HG03060 (cell line): ENCODE results near the gene EFHC2.
"Not testable (repeated sequence)": the region's sequence is repeated elsewhere in the genome, so short reads cannot be mapped to it uniquely, and the experiment has no call there.

Experiments used
- ATAC-seq: cut with Tn5 transposase; IDR thresholded peaks from one replicate; pipeline ENCODE4 v1.9.1; 2021; ENCODE audit warnings: low read depth, moderate number of reproducible peaks; ENCODE audit not compliant: unreplicated experiment

The EFHC2 gene

DNA sequence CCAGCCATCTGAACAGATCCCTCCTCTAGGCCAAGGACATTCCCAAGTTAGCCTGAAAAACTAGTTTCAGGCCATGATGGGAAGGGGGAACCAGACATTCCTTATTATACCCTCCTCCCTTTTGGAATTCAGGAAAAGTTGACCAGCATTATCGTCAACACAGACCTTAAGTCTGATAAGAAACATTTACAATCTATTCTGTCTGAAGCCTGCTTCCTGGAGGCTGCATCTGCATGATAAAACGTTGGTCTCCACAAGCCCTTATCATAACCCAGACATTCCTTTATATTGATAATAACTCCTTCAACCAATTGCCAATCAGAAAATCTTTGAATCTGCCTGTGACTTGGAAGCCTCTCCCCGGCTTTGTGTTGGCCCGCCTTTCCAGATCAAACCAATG is 44.3 kb downstream of the EFHC2 start:
- no peak for ATAC-seq

DNA sequence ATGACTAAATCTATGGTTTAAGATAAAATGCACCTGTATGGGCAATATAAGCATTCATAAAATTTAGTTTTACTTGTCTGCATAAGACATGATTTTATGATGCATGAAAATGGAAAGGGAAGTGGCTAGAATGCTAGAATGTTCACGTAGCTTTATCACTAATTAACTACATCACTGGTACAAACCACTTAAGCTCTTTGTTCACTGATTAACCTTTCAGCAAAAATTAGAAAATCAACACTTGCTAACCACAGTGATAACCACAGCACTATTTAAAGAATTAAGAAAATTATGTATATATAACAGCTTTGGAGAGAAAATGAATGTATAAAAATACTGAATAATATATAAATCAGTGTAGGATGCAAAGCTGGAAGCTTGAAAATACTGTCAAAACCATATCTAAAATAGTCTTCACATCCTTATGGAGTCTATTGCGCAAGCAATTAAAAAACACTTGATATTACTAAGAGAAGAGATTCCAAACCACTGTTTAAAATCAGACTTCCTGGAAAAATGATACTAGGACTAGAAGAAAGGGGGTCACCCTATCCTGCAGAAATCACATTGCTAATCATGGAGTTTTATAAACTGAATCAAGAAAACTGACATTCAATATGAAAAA is 51.9 kb downstream of the EFHC2 start:
- ATAC-seq, result no peak

DNA sequence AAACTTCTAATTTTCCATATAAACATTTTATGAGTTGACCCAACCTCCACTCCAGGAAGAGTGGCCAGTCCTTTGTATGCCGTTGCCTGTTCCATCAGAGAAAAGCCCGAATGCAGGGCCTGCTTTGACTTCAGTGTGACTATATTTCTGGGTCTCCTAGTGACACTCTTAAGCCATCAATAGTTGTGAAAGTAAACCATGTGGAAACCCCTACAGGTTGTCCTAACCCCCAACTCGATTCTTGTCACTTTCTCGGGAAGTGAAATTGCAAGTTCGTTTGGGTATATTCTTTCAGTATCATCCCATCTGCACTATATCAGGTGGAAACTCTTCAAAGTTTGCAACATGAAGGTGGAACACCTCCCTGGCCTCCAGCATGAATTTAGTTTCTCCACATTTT is 52.8 kb downstream of the EFHC2 start:
- ATAC-seq, result no peak

DNA sequence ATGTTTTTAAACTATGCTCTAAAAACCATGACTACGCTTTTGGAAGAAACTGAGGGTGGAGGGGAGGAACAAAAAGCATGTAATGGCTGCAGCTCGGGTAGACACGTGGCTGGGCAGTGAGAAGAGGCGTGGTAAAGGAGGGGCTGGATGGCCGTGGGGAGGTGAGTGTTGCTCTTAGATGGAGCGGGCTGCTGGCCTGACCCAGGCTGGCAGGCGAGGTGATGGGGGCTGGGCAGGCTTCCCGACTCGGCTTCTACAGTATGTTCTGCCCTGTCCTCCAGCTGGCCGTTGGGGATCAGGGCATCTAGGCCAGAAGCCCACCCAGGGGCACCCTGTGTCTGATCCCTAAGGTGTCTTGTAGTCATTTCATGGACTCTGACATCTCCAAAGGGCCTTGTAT is 60.7 kb downstream of the EFHC2 start:
- no peak for ATAC-seq

DNA sequence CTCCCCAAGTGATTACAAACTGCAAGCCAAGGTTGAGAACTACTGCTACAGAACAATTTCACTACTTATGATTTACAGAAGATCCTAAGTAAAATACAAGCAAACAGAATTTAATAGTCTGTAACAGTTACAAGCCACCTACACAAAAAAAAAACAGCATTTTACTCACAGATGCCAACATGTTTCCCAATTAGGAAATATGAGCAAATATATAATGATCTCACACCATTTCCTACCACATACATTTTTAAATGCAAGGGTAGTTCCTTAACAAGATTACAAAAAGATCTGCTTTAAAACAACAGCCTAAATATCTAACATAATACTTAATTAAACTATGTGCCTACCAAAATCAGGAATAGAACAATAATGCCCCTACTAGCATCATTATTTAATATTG is 63.4 kb downstream of the EFHC2 start:
- ATAC-seq, result no peak

DNA sequence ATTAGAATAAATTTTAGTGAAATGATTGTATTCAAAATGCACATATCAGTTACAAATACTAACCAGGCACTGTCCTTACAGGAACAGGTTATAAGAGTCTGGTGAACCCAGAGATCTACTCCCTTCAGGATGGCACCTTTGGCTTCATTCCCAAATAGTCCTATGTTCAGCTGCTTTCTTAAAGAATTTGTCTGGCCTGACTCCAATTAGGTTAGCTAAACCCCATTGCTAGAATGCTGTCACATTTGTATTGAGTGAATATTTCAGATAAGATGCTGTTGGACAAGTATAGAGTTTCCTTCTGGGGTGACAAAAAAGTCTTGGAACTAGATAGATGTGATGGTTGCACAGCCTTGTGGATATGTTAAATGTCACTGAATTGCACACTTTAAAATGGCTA is 69.4 kb downstream of the EFHC2 start:
- ATAC-seq, result no peak

DNA sequence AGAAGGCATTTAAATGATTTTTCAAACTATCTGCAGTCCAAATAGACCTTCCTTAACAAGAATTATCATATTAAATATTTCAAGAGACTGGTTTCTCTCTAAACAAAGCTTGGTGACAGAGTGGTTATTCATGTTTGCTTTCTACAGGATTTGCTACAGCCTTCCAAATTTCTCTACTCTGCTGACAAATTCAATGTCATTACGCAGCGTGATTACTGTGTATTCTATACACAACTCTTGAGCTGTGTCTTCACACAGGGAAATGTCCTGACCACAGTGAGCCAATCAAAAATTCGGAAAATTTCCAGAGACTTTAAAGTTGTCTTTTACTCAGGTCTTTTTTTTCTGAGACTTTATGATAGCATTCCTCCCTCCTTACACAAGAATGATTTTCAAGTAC is 75.6 kb downstream of the EFHC2 start:
- no peak for ATAC-seq

DNA sequence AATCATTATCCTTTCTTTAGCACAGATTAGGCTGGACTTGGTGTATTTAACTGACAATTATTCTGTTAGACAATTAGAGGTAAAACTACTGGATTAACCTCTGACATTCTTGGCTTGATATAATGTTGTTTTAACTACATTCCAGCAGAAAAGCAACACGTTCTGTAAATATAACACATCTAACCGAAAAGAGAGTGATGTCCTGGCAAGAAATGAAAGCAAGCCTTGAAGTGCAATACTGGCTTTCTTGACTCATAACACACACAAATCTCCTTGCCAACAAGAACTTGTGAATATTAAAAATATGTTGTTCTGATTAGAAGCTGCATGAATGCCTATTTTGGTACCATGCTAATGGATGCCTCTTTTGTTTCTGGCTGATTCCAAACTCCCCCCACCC is 76.4 kb downstream of the EFHC2 start:
- ATAC-seq, result no peak

DNA sequence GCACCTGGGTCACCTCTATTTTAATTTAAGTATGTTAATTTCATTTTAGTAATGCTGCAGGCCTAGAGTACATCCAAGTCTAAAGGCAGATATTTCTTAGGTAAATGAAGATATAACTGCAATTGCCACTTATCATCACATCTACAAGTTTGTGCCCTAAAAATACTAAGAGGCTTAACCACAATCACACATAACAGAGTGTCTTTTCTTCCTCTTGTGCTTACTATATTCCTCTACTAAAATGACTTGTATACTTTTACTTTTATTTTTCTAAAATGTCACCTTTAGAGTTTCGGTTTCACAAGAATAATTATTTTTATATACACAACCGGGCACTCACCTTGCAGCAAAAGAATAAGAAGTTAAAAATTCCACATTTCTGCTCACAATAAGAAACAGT is 77.9 kb downstream of the EFHC2 start:
- ATAC-seq, result no peak

DNA sequence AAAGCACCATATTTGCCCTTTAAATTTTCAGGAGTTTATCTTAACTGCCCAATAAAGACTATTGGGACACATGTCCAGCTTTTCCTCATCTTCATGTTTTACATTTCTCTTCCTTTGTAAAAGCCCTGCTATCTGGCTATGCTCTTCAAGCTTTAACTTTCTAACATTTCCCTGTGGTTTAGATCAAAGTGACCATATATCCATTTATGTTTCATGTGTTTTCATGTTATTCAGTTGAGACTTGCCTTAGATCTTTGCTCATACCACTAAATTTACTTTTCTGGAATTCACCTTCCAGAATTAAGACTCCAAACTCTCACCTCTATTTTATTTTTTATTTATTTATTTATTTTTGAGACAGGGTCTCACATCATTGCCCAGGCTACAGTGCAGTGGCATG is 78.5 kb downstream of the EFHC2 start:
- ATAC-seq, result no peak

DNA sequence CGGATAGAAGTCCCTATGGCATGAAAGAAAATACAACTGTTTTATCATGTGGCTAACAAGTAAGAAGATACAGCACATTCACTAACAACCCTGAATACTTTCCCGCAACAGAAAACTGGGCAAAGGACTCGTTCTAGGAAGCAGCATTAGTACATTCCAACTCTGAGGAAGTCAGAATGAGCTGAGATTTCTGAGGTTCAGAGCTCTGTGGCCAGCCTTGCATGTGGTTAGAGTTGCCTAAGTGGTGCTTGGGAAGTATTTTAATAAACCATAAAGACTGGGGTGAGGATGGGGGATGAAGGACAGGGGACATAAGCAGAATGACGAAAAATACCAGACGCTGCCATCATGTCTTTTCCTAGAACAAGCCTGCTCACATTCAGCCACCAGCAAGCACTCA is 82.2 kb downstream of the EFHC2 start:
- ATAC-seq, result no peak

DNA sequence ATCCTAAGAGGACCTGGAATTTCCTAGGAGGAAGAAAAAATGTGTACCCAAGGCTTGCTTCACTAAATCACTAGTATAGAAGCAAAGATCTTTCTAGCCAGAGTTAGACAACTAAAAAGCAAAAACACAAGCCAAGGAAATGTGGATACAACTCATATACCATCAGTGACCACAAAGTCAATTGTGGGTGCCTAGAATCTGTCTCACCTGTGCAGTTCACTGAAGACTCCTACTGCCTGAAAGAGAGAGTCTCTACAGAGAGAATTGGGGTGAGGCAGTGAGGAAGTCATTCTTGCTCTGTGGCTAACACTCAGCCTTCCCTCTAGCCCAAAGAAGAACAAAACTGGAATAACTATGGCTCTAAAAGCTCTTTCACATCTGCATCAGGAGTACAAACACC is 82.9 kb downstream of the EFHC2 start:
- no peak for ATAC-seq

DNA sequence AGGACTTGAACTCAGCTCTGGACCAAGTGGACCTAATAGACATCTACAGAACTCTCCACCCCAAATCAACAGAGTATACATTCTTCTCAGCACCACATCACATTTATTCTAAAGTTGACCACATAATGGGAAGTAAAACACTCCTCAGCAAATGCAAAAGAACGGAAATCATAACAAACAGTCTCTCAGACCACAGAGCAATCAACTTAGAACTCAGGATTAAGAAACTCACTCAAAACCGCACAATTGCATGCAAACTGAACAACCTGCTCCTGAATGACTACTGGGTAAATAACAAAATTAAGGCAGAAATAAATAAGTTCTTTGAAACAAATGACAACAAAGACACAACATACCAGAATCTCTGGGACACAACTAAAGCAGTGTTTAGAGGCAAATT is 87.7 kb downstream of the EFHC2 start:
- not testable (repeated sequence) for ATAC-seq

DNA sequence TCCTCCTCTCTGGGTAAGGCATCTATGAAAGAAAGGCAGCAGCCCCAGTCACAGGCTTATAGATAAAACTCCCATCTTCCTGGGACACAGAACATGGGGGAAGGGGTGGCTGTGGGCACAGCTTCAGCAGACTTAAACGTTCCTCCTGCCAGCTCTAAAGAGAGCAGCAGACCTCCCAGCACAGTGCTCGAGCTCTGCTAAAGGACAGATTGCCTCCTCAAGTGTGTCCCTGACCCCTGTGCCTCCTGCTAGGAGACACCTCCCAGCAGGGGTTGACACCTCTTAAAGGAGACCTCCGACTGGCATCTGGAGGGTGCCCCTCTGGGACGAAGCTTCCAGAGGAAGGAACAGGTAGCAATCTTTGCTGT is 89.9 kb downstream of the EFHC2 start:
- no peak for ATAC-seq

DNA sequence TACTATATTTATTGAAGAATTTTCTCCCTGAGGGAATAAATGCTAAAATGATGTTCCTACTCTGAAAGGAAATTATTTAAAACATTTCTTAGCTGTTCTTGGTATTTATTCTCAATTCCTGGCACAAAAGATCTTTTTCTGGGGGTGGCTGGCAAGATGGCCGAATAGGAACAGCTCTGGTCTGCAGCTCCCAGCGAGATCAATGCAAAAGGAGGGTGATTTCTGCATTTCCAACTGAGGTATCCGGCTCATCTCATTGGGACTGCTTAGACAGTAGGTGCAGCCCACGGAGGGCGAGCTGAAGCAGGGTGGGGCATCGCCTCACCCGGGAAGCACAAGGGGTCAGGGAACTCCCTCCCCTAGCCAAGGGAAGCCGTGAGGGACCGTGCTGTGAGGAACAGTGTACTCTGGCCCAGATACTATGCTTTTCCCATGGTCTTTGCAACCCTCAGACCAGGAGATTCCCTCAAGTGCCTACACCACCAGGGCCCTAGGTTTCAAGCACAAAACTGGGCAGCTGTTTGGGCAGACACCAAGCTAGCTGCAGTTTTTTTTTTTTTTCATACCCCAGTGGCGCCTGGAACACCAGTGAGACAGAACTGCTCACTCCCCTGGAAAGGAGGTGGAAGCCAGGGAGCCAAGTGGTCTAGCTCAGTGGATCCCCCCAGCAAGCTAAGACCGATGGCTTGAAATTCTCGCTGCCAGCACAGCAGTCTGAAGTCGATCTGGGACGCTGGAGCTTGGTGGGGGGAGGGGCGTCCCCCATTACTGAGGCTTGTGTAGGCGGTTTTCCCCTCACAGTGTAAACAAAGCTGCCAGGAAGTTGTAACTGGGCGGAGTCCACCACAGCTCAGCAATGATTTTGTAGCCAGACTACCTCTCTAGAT is 90.5 kb downstream of the EFHC2 start:
- not testable (repeated sequence) for ATAC-seq

DNA sequence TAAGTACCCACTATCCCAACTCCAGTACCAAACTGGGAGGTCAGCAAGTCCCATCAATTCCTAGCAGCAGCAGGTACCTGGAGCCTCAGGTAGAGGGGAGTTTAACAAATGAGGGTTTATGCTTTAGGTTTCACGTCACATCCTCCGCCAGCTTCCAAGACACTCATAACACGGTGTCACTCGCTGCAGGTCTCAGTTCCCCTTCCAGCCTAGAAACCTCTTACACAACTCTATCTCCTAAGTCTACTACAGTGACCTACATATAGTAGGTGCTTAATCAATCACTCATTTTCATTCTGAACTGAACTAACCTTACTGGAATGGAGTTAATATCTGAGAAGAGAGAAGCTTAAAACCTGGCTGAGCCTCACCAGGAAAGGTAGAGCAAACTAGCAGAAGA is 96.0 kb downstream of the EFHC2 start:
- ATAC-seq, result no peak

DNA sequence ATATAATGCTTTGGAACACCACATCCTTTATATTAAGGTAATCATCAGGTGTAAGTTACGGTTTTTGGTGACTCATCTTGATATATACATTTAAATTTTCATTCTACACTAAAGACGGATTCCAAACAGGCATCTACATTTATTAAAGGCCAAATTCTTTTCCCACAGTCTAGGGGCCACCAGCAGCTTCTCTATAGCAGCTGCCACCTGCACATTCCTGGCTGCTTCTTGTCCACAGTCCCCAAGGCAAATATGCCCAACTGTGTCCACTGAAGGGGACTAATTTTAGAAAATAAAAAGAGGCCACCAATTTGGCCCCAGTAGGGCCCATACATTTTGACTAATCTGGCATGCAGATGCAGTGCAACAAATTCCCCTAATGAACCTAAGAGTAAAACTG is 96.6 kb downstream of the EFHC2 start:
- no peak for ATAC-seq

DNA sequence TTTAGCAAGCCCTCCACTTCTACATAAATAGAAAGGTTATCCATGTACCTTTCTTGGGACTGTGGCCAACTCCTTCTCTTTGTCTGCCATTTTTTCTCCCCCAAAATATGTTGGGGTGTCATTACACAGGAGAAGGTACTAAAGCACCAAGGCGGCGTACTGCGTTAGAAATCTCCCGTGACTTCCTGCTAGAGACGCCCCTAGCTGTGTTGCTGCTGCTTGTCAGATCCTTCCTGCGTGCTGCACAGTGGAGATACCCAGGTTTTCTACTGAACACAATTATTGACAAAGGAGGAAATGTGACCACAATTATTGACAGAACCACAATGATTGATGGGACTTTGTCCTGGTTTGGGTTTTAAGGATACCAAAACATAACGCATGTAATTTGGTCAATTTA is 97.7 kb downstream of the EFHC2 start:
- ATAC-seq, result no peak

DNA sequence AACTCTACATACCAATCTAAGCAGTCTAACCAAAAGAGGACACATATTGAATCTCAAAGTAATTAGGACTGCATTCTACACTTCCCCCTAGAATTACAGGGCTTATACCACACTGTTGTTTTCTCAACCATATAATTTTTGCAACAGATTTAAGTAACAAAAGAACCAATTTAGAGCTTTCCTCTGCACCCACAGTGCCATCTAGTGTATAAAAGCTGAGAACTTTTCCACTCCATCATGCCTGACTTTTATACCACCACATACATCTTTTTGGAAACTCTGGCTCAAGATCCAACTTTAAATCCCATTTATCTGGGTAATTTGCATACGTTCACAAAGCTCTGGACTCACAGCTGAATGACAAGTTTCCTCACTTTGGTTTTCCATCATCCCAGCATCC is 99.5 kb downstream of the EFHC2 start:
- no peak for ATAC-seq

DNA sequence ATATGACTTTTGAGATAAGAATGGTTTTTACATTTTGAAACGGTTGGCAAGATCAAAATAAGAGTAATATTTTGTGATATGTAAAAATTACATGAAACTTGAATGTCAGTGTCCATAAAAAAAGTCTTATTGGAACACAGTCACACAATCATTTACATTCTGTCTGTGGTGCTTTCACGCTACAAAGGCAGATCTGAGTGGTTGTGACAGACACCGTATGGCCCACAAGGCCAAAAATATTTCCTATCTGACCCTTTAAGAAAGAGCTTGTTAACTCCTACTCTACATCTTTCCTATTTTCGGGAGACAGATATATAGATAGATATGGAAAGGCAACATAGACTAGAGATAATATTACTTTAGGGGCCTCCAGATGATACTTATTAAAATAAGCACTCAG is 101.9 kb downstream of the EFHC2 start:
- no peak for ATAC-seq

DNA sequence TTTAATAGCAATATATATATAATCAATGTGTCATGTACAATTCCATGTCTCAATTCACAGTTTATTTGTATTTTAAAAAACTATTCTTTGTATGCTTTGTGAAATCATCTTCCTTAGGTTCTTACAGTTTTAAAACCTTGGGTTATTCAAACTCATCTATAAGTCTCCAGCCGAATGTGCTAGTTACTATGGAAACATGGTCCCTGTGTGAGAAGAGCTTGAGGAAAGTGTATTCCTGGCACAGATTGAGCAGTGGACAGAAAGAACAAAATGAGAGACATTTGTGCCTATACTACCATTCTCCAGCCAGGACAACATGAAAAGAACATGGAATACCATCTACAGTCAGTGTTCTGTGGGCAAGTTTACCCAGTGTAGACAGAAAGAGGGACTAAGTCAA is 103.4 kb downstream of the EFHC2 start:
- ATAC-seq, result no peak

DNA sequence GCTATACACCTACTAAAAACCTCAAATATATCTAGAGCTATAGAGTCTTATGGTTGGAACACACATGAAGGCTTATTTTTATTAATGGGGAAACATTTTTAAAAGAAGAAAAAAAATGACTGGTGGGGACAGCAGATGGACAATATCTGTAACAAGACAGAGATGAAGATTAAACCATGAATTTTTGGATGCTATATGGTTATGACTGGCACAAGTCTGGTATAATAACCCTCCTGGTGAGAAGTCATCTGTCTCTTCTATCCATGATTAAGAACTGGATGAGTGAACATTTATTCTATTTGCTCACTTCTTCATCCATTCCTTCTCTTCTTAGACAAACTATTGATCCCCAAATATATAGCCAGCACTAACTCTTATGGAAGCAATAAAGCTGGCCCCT is 104.4 kb downstream of the EFHC2 start:
- no peak for ATAC-seq
